ENCODE measurements around the gene CLEC10A.

DNA sequence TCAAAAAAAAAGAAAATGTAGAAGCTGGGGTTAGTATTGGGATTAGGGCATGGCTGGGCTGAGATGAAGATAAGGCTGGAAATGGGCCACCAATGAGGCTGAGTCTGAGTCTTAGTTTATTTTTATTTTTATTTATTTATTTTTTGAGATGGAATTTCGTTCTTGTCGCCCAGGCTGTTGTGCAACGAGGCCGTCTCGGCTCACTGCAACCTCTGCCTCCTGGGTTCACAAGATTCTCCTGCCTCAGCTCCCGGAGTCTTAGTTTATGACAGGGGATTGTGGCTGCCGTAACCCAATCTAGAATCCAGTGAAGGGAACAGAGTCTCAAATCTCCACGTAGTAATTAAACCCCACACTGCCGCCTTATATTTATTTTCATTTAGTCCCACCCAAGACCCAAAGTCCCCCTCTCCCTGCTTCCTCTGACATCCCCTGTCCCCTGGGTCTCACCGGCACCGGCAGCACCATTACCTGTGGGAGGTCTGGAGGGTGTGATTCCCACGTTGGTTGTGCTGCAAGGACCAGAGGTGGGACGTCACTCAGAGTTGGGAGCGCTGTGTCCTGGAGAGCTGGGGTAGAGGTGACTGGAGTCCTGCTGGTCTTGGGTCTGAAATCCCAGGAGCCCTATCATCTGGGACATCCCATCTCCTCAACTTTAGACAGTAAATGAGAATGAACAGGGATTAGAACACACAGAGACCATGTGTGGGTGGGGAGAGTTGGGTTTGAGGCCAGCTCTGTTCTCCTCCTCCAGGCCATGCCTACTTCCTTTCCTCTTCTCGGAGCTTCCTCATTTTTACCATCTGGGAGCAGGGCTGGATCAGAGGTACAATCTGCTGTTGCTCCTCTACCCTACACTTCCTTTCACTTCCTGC is at the start of gene CLEC10A:
- no peak for TF ChIP-seq CTCF (IDR thresholded peaks at IDR 0.05)
- no peak for TF ChIP-seq POLR2A (IDR thresholded peaks at IDR 0.05)
